Neural crest cell (in vitro differentiated cells): ENCODE measurements around the gene SAMD14. TPM values are rescaled to one million over a fixed set of nuclear protein-coding genes. Genes with fewer than 3 reads are reported as not detected.

Source experiments
- DNase-seq: peaks from one replicate; pipeline ENCODE4 v3.0.0; 2021; ENCODE audit warnings: low read depth, mixed read lengths, low spot score
- H3K27ac Mint-ChIP-seq: one replicate; pipeline ENCODE4 v1.8.0; 2021; ENCODE audit warnings: mild to moderate bottlenecking, mixed read lengths; ENCODE audit not compliant: unreplicated experiment
- H3K27me3 Mint-ChIP-seq: 2 replicates; pipeline ENCODE4 v1.8.0; 2021; ENCODE audit warnings: low read depth, mild to moderate bottlenecking, mixed read lengths
- H3K36me3 Mint-ChIP-seq: 2 replicates; pipeline ENCODE4 v1.8.0; 2021; ENCODE audit warnings: low read depth, mild to moderate bottlenecking, mixed read lengths
- H3K4me1 Mint-ChIP-seq: 2 replicates; pipeline ENCODE4 v1.8.0; 2021; ENCODE audit warnings: mixed read lengths
- H3K4me3 Mint-ChIP-seq: one replicate; pipeline ENCODE4 v1.8.0; 2021; ENCODE audit warnings: mild to moderate bottlenecking, mixed read lengths
- H3K9me3 Mint-ChIP-seq: 2 replicates; pipeline ENCODE4 v1.8.0; 2021; ENCODE audit warnings: mixed read lengths
- CTCF ChIP-seq: fragments of 200-600 bp; sonication (generic); conservative IDR thresholded peaks from 2 replicates; pipeline ENCODE4 v1.5.0; 2021; ENCODE audit warnings: antibody characterized with exemption, mild to moderate bottlenecking
- total RNA-seq: library from RNA; stranded (reverse); gene quantifications from 2 replicates; pipeline ENCODE4 v1.2.1, GENCODE V29; 2021

Gene SAMD14
- total RNA-seq, 1 donor from 2014 or later: 28.7 TPM

DNA sequence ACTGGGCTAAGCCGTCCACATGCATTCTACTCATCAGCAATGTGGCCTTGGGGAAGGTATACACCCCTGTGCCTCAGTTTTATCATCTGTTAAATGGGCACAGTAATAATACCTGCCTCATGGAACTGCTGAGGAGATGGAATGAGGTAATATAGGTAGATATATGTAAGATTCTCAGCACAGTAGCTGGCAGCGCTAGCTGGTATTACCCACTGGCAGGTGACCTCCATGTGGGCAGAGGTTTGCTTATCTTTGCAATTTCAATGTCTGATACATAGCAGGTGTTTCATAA lies 34.7 kb upstream of the SAMD14 start:
- DNase-seq: no peak
- Mint-ChIP-seq H3K9me3 (no peaks in the 10 kb centered on the region), H3K36me3 (no peaks in the 10 kb centered on the region), H3K4me1 (peaks cover 38% of the 10 kb centered on the region), H3K4me3 (no peak overlapping the region), H3K27me3 (no peaks in the 10 kb centered on the region), H3K27ac (no peak overlapping the region)
- no peak for TF ChIP-seq CTCF

- Mint-ChIP-seq H3K9me3 (no peaks in the 10 kb centered on the region), H3K4me3 (no peak overlapping the region), H3K27me3 (no peaks in the 10 kb centered on the region), H3K4me1 (peaks cover 35% of the 10 kb centered on the region), H3K27ac (peak overlapping the region; percentile 39), H3K36me3 (no peaks in the 10 kb centered on the region)
- DNase-seq: no peak
- TF ChIP-seq CTCF: no peak
These were observed 34.1 kb upstream of the SAMD14 start for GRCh38 chr17:50163843-50164696.

- Mint-ChIP-seq H3K27me3 (no peaks in the 10 kb centered on the region), H3K36me3 (no peaks in the 10 kb centered on the region), H3K9me3 (no peaks in the 10 kb centered on the region), H3K4me1 (peaks cover 38% of the 10 kb centered on the region), H3K4me3 (no peak overlapping the region), H3K27ac (peak overlapping the region; percentile 2)
- DNase-seq: no peak
- no peak for TF ChIP-seq CTCF
These were observed 32.7 kb upstream of the SAMD14 start for GRCh38 chr17:50162466-50163254.

DNA sequence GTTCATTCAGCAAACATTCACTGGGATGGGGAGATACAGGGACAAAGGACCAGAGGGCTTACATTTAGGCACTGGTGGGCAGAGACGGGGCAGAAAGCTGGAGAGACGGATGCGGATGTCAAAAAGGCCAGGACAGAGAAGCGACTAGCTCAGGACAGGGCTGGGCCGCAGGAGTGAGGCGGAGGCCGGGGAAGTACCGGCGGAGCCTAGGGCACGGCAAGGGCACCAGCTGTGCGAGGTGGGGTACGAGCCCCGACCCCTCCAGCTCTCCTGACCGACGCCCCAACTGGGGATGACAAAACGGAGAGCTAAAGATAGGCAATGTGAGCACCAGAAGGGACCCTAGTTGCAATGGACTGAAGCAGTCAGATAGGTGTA lies 31.9 kb upstream of the SAMD14 start:
- TF ChIP-seq CTCF: no peak
- Mint-ChIP-seq H3K4me3 (peak overlapping the region; percentile 87), H3K9me3 (no peaks in the 10 kb centered on the region), H3K36me3 (no peaks in the 10 kb centered on the region), H3K4me1 (peaks cover 38% of the 10 kb centered on the region), H3K27ac (peak overlapping the region; percentile 99), H3K27me3 (no peaks in the 10 kb centered on the region)
- no peak for DNase-seq

GRCh38 chr17:50161023-50161910 lies 31.3 kb upstream of the SAMD14 start:
- Mint-ChIP-seq H3K4me3 (peak overlapping the region; percentile 87), H3K27ac (peak overlapping the region; percentile 99), H3K4me1 (peaks cover 38% of the 10 kb centered on the region), H3K27me3 (no peaks in the 10 kb centered on the region), H3K36me3 (no peaks in the 10 kb centered on the region), H3K9me3 (no peaks in the 10 kb centered on the region)
- TF ChIP-seq CTCF: peak; percentile 93
- peak; percentile 99 for DNase-seq
